Measurements from ENCODE around the gene EPB41L3.

EPB41L3 gene

GRCh38 chr18:5543773-5544389, at the start of gene EPB41L3:
TSS of gene EPB41L3 (minus strand) at chr18:5543997. CDS start at chr18:5489183, 54,814 bp downstream.
- DNase-seq (ENCODE audit: low read depth in 2 of 2): no peak

- no peak for DNase-seq (ENCODE audit: low read depth in 2 of 2)
Observed at GRCh38 chr18:5588529-5588928, 44.7 kb upstream of the EPB41L3 start.

- DNase-seq (ENCODE audit: low read depth in 2 of 2): no peak
Observed at GRCh38 chr18:5585653-5586052, 41.9 kb upstream of the EPB41L3 start.

DNA sequence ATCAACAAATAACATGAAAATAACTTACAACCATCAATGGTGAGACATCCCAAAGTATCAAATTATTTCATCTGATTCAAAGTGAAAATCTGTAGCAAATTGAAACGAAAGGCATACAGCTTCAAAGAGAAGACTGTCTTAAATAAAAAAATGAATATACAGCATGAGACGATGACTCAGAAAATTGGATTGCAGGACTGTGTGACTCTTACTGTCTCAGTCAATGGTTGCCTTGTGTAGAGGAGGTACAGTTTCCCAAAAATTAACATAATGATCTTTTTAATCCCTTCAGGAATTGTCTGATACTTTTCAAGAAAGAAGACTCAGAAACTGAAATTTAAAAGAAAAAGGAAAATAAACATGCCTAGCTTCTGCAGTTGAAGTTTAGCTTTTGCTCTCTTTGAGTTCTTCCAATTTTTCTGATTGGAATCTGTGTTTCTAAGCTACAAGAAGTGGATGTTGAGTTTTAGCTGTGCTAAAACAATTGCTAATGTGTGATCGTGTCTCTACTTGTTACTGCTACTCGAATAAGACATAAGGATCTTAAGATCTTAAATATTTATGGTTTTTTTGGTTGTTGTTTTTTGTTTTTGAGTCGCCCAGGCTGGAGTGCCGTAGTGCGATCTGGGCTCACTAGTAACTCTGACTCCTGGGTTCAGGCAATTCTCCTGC, 41.1 kb upstream of the EPB41L3 start:
- DNase-seq (ENCODE audit: low read depth in 2 of 2): peak in 1 of 2 experiments; percentile 25

- peak; percentile 26 to 36 for DNase-seq (ENCODE audit: low read depth in 2 of 2)
Observed at GRCh38 chr18:5582849-5583681, 39.3 kb upstream of the EPB41L3 start.

DNA sequence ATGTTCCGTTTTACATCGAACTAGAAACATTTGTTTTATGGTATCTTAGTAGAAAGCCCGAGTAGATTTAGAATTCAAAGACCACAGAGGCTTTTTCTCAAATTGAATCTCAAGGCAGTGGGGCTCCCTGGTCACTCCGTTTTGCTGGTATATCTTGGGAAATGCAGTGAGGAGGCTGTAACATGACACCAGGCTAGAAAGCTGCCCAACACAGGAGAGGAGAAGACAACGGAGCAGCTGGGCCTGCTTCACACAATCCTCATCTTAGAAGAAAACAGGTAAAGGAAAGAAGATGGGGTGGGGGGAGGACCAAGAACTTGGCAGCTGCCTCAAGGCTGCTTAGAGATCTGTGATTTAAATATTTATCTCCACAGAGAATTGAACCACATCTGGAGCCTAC, 38.3 kb upstream of the EPB41L3 start:
- peak in 1 of 2 experiments; percentile 21 for DNase-seq (ENCODE audit: low read depth in 2 of 2)

DNA sequence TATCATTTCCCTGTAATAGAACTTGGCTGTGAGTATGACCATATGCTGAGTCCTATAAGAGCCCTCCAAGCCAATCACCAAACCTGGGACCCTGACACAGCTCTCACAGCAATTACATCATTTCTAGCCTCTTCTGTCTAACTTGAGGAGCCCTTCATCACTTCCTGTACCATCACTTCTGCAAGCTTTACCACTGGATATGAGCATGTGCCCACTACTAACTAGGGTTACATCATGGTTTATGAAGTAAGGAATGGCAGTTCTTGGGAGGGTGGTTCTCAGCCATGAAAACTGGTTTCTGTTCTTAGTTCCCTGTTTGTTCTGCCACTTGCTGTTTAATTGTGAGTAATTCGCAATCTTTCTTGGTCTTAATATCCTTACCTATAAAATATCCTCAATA, 31.0 kb upstream of the EPB41L3 start:
- DNase-seq (ENCODE audit: low read depth in 2 of 2): no peak

GRCh38 chr18:5571666-5572065, 27.9 kb upstream of the EPB41L3 start:
- DNase-seq (ENCODE audit: low read depth in 2 of 2): no peak

GRCh38 chr18:5570613-5571012, 26.8 kb upstream of the EPB41L3 start:
- peak in 1 of 2 experiments; percentile 21 for DNase-seq (ENCODE audit: low read depth in 2 of 2)

DNA sequence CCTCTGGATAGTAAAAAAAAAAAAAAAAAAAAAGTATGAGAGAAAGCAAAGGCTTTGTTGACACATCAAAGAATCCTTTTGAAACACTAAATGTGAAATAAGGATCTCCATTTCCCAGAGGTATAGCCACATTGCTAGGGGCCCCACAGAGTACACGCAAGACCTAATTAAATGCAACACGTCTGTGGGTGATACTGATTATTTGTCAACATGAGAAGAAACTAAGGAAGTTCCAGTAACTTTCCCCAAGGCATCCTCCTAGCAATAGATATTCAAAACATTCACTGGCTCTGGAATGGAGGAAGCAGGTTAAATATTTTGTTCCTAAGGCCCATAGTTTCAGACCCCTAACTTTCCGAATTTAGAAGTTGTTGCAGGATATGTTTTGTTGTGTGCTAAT, 24.6 kb upstream of the EPB41L3 start:
- DNase-seq (ENCODE audit: low read depth in 2 of 2): no peak

- no peak for DNase-seq (ENCODE audit: low read depth in 2 of 2)
Observed at GRCh38 chr18:5558851-5559250, 15.1 kb upstream of the EPB41L3 start.

DNA sequence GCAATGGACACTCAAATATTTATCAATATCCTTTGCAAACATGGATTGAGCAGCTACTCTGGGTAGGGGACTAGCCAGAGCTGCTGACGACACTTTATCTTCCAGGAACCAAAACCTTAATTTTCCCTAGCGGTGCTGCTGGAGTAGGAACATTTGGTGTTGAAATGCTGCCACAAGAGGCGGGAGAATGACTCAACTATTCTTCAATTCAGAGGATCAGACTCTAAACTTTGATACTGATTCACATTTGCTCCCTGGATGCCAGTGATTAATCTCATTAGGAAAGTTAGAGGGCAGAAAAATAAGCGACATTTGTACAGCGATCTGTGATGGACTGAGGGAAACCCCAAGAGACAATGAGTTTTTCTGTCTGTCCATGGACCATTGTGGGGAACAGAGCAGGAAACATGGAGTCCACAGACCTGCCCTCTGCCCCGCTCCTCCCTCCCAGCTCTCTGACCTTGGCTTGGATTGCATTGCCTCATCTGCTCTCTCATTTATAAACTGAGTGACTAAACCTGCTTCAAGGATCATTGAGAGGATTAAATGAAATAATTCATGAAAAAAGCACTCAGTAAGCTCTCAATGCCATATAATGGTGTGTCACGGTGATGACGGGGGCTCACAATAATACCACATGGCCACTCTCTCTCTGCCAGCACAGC, 12.6 kb upstream of the EPB41L3 start:
- no peak for DNase-seq (ENCODE audit: low read depth in 2 of 2)

DNA sequence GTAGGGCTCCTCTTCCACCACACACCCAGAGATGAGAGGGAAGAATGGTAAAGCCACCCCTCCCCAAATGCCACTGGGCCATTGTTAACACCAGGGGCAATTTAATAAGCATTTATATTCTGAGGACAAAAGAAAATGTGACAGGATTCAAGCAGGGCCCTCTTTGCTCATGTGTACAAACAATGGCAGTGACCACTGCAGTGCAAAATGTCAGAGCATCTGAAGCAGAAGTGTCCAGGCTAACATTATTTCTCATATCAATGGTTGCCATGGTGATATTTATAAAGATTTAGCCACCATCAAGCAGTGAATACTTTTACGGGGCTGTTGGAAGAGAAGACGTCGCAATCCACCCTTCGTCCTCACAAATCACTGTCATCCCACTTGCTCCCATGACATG, 10.8 kb upstream of the EPB41L3 start:
- DNase-seq (ENCODE audit: low read depth in 2 of 2): no peak

DNA sequence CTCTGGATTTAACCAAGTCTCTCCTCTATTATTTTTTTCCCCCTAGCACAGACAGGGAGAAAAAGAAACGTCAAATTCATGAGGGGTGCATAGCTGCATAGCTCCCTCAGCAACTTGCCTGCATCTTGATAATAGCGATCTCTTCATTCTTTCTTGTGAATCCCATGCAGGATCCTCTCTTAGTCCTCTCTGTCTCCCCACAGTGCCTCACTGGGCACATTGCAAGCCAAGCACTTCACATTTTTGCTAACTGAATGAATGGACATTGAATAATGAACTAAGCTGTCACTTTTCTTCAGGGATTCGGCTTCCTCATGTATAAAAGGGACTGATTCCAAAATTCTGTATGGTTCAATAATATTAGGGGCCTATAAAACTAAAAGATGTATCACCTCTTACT, 2.9 kb upstream of the EPB41L3 start:
- DNase-seq (ENCODE audit: low read depth in 2 of 2): peak in 1 of 2 experiments; percentile 33

DNA sequence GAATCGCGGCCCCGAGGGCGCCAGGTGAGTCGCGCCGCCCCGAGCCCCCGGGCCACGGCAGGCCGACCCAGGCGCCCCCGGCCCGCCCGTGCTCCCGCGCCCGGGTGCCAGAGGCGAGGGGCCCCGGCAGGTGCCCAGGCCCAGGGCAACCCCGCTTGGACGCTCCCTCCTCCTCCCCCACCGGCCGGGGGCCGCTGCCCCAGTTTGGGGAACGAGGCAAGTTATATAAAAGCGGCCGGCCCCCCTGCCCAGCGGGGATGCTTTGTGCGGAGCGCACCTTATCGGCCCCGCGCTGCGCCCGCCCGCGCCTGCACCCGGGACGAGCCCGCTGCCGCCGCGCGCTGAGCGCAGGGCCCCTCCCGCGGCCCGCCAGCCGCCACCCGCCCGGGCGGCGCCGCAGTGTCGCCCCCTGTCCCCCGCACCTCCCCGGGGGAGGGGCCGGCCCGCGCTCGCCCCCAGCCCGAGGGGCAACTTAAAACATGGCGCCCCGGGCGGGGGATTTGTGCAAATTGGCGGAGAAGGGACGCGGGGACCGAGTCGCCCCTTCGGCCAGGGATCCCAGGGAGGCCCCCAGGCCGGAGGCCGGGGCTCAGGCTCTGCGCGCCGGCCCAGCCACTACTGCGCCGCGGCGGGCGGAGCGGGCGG, 639 bp downstream of the EPB41L3 start:
- DNase-seq (ENCODE audit: low read depth in 2 of 2): no peak

DNA sequence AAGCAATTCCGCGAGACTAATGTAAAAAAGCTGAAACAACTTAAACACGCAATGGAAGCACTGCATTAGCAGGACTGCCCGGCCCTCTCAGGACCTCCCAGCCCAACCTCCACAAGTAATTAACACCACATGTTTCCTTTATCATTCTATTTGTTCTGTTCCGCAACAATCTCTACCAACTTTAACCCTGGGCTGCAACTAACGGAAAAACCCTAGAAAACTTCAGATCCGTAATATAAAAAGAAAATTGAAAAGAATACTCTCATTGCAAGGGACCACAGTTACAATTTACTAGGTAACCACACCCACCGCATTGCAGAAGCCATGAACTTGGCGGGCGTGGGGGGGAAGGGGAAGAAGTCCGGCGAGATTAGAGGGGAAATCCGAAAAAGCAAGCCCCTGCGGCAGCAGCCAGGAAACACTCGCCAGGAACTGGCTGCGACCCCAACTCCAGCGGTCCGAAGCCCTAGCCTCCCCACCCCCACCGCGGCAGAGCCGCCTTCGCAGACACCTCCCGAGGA, 1.2 kb downstream of the EPB41L3 start:
- DNase-seq (ENCODE audit: low read depth in 2 of 2): no peak

GRCh38 chr18:5541644-5542043, 2.2 kb downstream of the EPB41L3 start:
- no peak for DNase-seq (ENCODE audit: low read depth in 2 of 2)

DNA sequence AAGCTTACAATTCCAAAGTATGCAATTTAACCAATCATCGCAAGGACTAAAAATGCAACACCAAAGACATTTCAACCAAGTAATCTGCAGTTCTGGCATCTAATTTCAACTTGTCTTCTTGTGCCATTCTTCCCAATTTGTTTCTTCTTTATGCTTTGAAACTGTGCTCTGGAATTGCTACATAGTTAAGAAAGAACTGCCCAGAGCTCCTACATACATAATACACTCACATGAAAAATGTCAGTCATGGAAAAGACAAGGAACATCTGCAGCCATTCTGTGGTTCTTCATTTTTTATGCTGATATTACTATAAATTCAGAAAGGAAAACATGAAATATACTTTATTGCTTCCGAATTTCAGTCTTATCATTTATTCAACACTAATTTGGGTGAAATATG, 4.4 kb downstream of the EPB41L3 start:
- no peak for DNase-seq (ENCODE audit: low read depth in 2 of 2)

DNA sequence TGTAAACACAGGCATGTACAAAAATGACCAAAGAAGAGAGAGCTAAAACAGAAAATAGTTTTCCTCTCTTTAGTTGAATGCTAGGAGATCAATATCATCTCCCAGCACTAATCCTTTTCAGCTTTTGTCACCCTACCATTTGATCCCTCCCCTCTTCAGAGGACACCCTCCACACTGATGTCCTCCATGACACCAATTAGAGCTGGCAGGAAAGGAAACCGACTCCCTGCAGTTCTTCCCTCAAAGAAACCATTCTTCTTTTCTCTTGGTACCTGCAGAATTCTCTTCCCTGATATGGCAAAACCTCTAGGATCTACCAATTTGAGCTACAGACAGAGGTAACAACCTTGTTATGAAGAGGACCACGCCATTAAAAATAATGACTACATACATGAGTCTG, 5.3 kb downstream of the EPB41L3 start:
- no peak for DNase-seq (ENCODE audit: low read depth in 2 of 2)

GRCh38 chr18:5537860-5538259, 5.9 kb downstream of the EPB41L3 start:
- DNase-seq (ENCODE audit: low read depth in 2 of 2): no peak

GRCh38 chr18:5534845-5535244, 9.0 kb downstream of the EPB41L3 start:
- DNase-seq (ENCODE audit: low read depth in 2 of 2): no peak

Data from fibroblast of skin of left biceps (primary cell).